ENCODE measurements around the gene TEX10. TPM values are rescaled to one million over a fixed set of nuclear protein-coding genes. Genes with fewer than 3 reads are reported as not detected.

TEX10 gene
- total and polyA plus RNA-seq, 4 donors, result 5.1 to 37.4 (median 9.6) TPM

- Histone ChIP-seq H3K27me3 (ENCODE audit: control insufficient read depth in 3 of 3, insufficient read depth in 3 of 3, low read length in 2 of 3) (no peaks in the 10 kb centered on the region), H3K36me3 (ENCODE audit: control insufficient read depth in 4 of 4, insufficient read depth in 4 of 4, low read length in 4 of 4) (peaks cover 3 to 29% (median 23%) of the 10 kb centered on the region in 4 donors), H3K9ac (ENCODE audit: insufficient read depth in 1 of 2, low read length in 2 of 2) (no peak overlapping the region), H3K9me3 (ENCODE audit: control insufficient read depth in 4 of 4, insufficient read depth in 3 of 4, low read length in 3 of 4) (peaks cover 3 to 8% (median 3%) of the 10 kb centered on the region in 4 donors), H3K4me1 (ENCODE audit: control insufficient read depth in 5 of 5, insufficient read depth in 5 of 5, low read length in 5 of 5) (no peaks in the 10 kb centered on the region), H3K27ac (ENCODE audit: low read depth in 1 of 2, low read length in 1 of 2) (no peak overlapping the region), H3K4me3 (no peak overlapping the region)
- no peak for ATAC-seq (ENCODE audit: insufficient read depth, low FRiP score)
- 88 to 92% methylated on average over 7 of the region's 7 CpGs for WGBS, 2 donors
- DNase-seq, result no peak
- TF ChIP-seq CTCF (IDR thresholded peaks at IDR 0.05; ENCODE audit: control extremely low read depth, extremely low read depth), result no peak
Measured at GRCh38 chr9:100281676-100282387, 70.9 kb downstream of the TEX10 start.

GRCh38 chr9:100281066-100281465 lies 71.7 kb downstream of the TEX10 start:
- Histone ChIP-seq H3K27ac (ENCODE audit: low read depth in 1 of 2, low read length in 1 of 2) (no peak overlapping the region), H3K9ac (ENCODE audit: insufficient read depth in 1 of 2, low read length in 2 of 2) (no peak overlapping the region), H3K27me3 (ENCODE audit: control insufficient read depth in 3 of 3, insufficient read depth in 3 of 3, low read length in 2 of 3) (no peaks in the 10 kb centered on the region), H3K4me1 (ENCODE audit: control insufficient read depth in 5 of 5, insufficient read depth in 5 of 5, low read length in 5 of 5) (no peaks in the 10 kb centered on the region), H3K36me3 (ENCODE audit: control insufficient read depth in 4 of 4, insufficient read depth in 4 of 4, low read length in 4 of 4) (peaks cover 6 to 25% (median 19%) of the 10 kb centered on the region in 4 donors), H3K4me3 (no peak overlapping the region), H3K9me3 (ENCODE audit: control insufficient read depth in 4 of 4, insufficient read depth in 3 of 4, low read length in 3 of 4) (peaks cover 3 to 8% (median 3%) of the 10 kb centered on the region in 4 donors)
- TF ChIP-seq CTCF (IDR thresholded peaks at IDR 0.05; ENCODE audit: control extremely low read depth, extremely low read depth), result no peak
- WGBS, 2 donors, result 94 to 98% methylated on average over 2 of the region's 2 CpGs
- DNase-seq, result no peak
- ATAC-seq (ENCODE audit: insufficient read depth, low FRiP score), result no peak

DNA sequence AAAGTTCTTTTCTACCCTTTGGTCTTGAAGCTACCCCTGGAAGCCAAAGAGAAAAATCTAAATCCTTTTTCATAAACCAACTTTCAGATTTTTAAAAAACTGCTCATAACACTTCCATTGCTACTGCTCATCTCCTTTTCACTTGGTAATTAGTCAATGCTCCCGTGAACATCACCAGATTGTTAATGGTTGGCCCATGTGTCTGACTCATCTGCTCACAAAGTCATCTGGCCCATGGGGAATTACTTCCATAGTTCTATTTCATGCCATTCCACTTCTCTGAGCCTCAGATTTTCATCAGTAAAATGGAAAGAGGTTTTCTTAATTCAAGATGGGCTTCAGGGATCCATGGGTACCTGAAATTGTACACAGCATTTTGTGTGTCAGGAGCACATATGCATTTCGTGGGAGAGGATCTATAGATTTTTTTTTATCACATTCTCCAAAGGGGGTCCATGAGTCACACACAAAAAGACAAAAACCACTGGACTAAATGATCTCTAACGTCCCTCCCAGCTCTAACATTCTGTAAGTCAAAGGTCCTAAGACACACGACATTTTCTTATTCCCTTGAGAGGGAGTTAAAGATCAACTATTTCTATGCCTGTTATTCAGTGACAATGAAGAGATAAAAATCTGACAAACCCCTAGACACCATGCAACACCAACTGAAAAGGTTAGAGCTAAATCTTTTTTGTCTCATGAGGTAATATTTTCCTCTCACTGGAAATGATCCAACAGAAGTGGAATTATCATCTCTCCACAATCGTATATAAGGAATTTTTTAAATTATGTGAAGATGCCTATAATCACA lies 75.4 kb downstream of the TEX10 start:
- Histone ChIP-seq H3K9ac (ENCODE audit: insufficient read depth in 1 of 2, low read length in 2 of 2) (no peak overlapping the region), H3K9me3 (ENCODE audit: control insufficient read depth in 4 of 4, insufficient read depth in 3 of 4, low read length in 3 of 4) (no peaks in the 10 kb centered on the region), H3K27me3 (ENCODE audit: control insufficient read depth in 3 of 3, insufficient read depth in 3 of 3, low read length in 2 of 3) (no peaks in the 10 kb centered on the region), H3K4me1 (ENCODE audit: control insufficient read depth in 5 of 5, insufficient read depth in 5 of 5, low read length in 5 of 5) (no peaks in the 10 kb centered on the region), H3K27ac (ENCODE audit: low read depth in 1 of 2, low read length in 1 of 2) (no peak overlapping the region), H3K4me3 (no peak overlapping the region), H3K36me3 (ENCODE audit: control insufficient read depth in 4 of 4, insufficient read depth in 4 of 4, low read length in 4 of 4) (peaks cover 4 to 16% (median 11%) of the 10 kb centered on the region in 4 donors)
- no peak for DNase-seq
- 87% methylated on average over 5 of the region's 5 CpGs for WGBS, 2 donors
- no peak for ATAC-seq (ENCODE audit: insufficient read depth, low FRiP score)
- TF ChIP-seq CTCF (IDR thresholded peaks at IDR 0.05; ENCODE audit: control extremely low read depth, extremely low read depth), result no peak
